Keratinocyte (primary cell): ENCODE data around the gene RHEX. TPM values are rescaled to one million over a fixed set of nuclear protein-coding genes. Genes with fewer than 3 reads are reported as not detected.

Experiments used
- DNase-seq: peaks from one replicate; pipeline ENCODE4 v3.0.0-alpha.2; 2011; ENCODE audit warnings: low read depth, missing footprints, low spot score
- FAIRE-seq: peaks from 2 replicates; lab custom pipeline; 2011; peaks lifted over from hg19 to GRCh38; lab: Jason Lieb, UNC
- H2AFZ ChIP-seq: 2 replicates; pipeline ENCODE4 v1.6.0; 2012; ENCODE audit warnings: low read length, control low read depth, inconsistent platforms; ENCODE audit not compliant: control insufficient read depth
- H3K27ac ChIP-seq: 2 replicates; pipeline ENCODE4 v1.5.1; 2011; ENCODE audit warnings: low read length; ENCODE audit not compliant: control insufficient read depth, insufficient read depth
- H3K27me3 ChIP-seq: 3 replicates; pipeline ENCODE4 v1.6.0; 2011; ENCODE audit warnings: low read length; ENCODE audit not compliant: control insufficient read depth, insufficient read depth; ENCODE audit errors: extremely low read depth
- H3K36me3 ChIP-seq, 2 experiments: 2 replicates in 1 of 2; 3 replicates in 1 of 2; pipeline ENCODE4 v1.5.1; 2011; ENCODE audit warnings: low read length in 2 of 2, mild to moderate bottlenecking in 1 of 2; ENCODE audit not compliant: control insufficient read depth in 2 of 2, insufficient read depth in 2 of 2; ENCODE audit errors: extremely low read depth in 1 of 2
- H3K4me1 ChIP-seq: 3 replicates; pipeline ENCODE4 v1.5.1; 2011; ENCODE audit warnings: low read length; ENCODE audit not compliant: control insufficient read depth, insufficient read depth; ENCODE audit errors: extremely low read depth
- H3K4me2 ChIP-seq: 3 replicates; pipeline ENCODE4 v1.6.0; 2011; ENCODE audit warnings: low read depth, low read length; ENCODE audit not compliant: control insufficient read depth, insufficient read depth; ENCODE audit errors: extremely low read depth
- H3K4me3 ChIP-seq, 3 experiments: fragments of 200-600 bp in 1 of 3; sonication (generic) in 1 of 3; 2 replicates in 2 of 3; 3 replicates in 1 of 3; pipeline ENCODE4 v1.5.1; 2011 to 2016; ENCODE audit warnings: low read length in 3 of 3, mild to moderate bottlenecking in 3 of 3, control low read depth in 2 of 3, inconsistent platforms in 1 of 3, low read depth in 1 of 3, mixed read lengths in 1 of 3, mixed run types in 1 of 3, moderate library complexity in 1 of 3; ENCODE audit not compliant: control insufficient read depth in 2 of 3, insufficient read depth in 2 of 3; ENCODE audit errors: extremely low read depth in 1 of 3
- H3K79me2 ChIP-seq: 2 replicates; pipeline ENCODE4 v1.6.0; 2012; ENCODE audit warnings: low read length; ENCODE audit not compliant: control insufficient read depth, insufficient read depth
- H3K9ac ChIP-seq: 3 replicates; pipeline ENCODE4 v1.6.0; 2011; ENCODE audit warnings: low read length; ENCODE audit not compliant: control insufficient read depth, insufficient read depth; ENCODE audit errors: extremely low read depth
- H3K9me1 ChIP-seq: 3 replicates; pipeline ENCODE4 v1.6.0; 2011; ENCODE audit warnings: low read length; ENCODE audit not compliant: control insufficient read depth, insufficient read depth; ENCODE audit errors: extremely low read depth
- H3K9me3 ChIP-seq: 2 replicates; pipeline ENCODE4 v1.5.1; 2012; ENCODE audit warnings: low read depth, low read length; ENCODE audit not compliant: control insufficient read depth
- H4K20me1 ChIP-seq: 3 replicates; pipeline ENCODE4 v1.6.0; 2011; ENCODE audit warnings: low read length; ENCODE audit not compliant: control insufficient read depth, insufficient read depth; ENCODE audit errors: extremely low read depth
- CTCF ChIP-seq, 3 experiments: IDR thresholded peaks in 1 of 3; conservative IDR thresholded peaks in 1 of 3; optimal IDR thresholded peaks in 1 of 3; 2 replicates in 2 of 3; 3 replicates in 1 of 3; pipeline versions ENCODE3 to v1.5.1; 2011; ENCODE audit warnings: low read length in 3 of 3, mild to moderate bottlenecking in 3 of 3, moderate library complexity in 2 of 3, control low read depth in 1 of 3, inconsistent platforms in 1 of 3; ENCODE audit not compliant: insufficient read depth in 2 of 3; ENCODE audit errors: extremely low read depth in 1 of 3
- EZH2 ChIP-seq: IDR thresholded peaks from one replicate; pipeline ENCODE4 v1.6.1; 2012; ENCODE audit warnings: inconsistent platforms, mild to moderate bottlenecking, low read length, moderate library complexity
- dilution Hi-C: fragments of 300-500 bp; cut with MboI; formaldehyde crosslinking; loops from one replicate; pipeline ENCODE4 v1.7.0; 2020; ENCODE audit warnings: low sequenced_read_pairs; ENCODE audit not compliant: extremely low pct_ligation_motif_present
- polyA plus RNA-seq, 5 experiments: library from polyadenylated mRNA; depleted of rRNA in 3 of 5; stranded (reverse) in 3 of 5; stranded (forward) in 1 of 5; unstranded in 1 of 5; fragments of >200 nt; gene quantifications; 1 replicate in 1 of 5; 2 replicates in 3 of 5; 3 replicates in 1 of 5; pipeline versions ENCODE4 v1.2.1 to v1.2.3, GENCODE V29; 2011 to 2012; ENCODE audit warnings: missing spikeins in 2 of 5, low read depth in 1 of 5, low replicate concordance in 1 of 5

The RHEX gene
- polyA plus RNA-seq, 1 donor (not counting 4 experiments of a cell fraction or from before 2014, with no cell fraction given) = not detected

- H3K4me3 ChIP-seq = no peak overlapping the region
- TF ChIP-seq CTCF (optimal IDR thresholded peaks at IDR 0.05 in 1 of 3, IDR thresholded peaks at IDR 0.05 in 1 of 3, conservative IDR thresholded peaks at IDR 0.05 in 1 of 3; ENCODE audit: extremely low read depth in 1 of 3, insufficient read depth in 2 of 3, low read length in 3 of 3) = no peak
- no peak for TF ChIP-seq EZH2
- H3K9me1 ChIP-seq = no peaks in the 10 kb centered on the region
- no peaks in the 10 kb centered on the region for H3K9me3 ChIP-seq
- dilution Hi-C loops = no loop called here
- H3K79me2 ChIP-seq = no peaks in the 10 kb centered on the region
- no peaks in the 10 kb centered on the region for H3K36me3 ChIP-seq
- no peak overlapping the region for H3K27ac ChIP-seq
- H3K27me3 ChIP-seq = no peaks in the 10 kb centered on the region
- FAIRE-seq = peak; percentile 32
- DNase-seq = no peak
- H3K9ac ChIP-seq = no peak overlapping the region
- peaks cover 25% of the 10 kb centered on the region for H3K4me1 ChIP-seq
- H3K4me2 ChIP-seq = no peak overlapping the region
- H2AFZ ChIP-seq = no peak overlapping the region
- no peaks in the 10 kb centered on the region for H4K20me1 ChIP-seq
Measured at GRCh38 chr1:206029484-206029883, 23.5 kb upstream of the RHEX start.

DNA sequence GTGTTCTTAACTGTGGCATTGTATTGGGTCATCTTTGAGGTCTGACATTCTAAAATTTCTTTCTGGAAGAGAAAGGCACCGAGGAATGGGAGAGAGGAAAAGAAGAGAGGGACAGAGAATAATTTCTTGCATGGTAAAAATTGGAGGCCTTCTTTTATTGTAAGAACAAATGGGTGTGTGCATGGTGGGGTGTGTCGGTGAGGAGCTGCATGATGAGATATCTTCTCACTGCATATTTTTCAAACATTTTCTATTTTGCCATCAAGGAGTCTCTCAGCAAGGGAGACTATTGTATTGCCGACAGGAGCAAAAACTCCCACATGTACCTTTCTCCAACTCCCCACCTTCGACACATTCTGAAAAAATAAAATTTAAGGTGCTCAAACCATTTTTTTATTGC, 22.8 kb upstream of the RHEX start:
- DNase-seq (no peak), FAIRE-seq (no peak)
- Histone ChIP-seq H3K4me3 (no peak overlapping the region), H3K9me3 (no peaks in the 10 kb centered on the region), H2AFZ (no peak overlapping the region), H4K20me1 (no peaks in the 10 kb centered on the region), H3K79me2 (no peaks in the 10 kb centered on the region), H3K27me3 (no peaks in the 10 kb centered on the region), H3K9me1 (no peaks in the 10 kb centered on the region), H3K36me3 (no peaks in the 10 kb centered on the region), H3K4me2 (no peak overlapping the region), H3K27ac (no peak overlapping the region), H3K9ac (no peak overlapping the region), H3K4me1 (peaks cover 25% of the 10 kb centered on the region)
- dilution Hi-C loops = no loop called here
- TF ChIP-seq EZH2 = no peak
- TF ChIP-seq CTCF (optimal IDR thresholded peaks at IDR 0.05 in 1 of 3, IDR thresholded peaks at IDR 0.05 in 1 of 3, conservative IDR thresholded peaks at IDR 0.05 in 1 of 3; ENCODE audit: extremely low read depth in 1 of 3, insufficient read depth in 2 of 3, low read length in 3 of 3) = no peak
